HG02870 (cell line): ENCODE data around the gene TBC1D20.
"Not testable (repeated sequence)": the region's sequence is repeated elsewhere in the genome, so short reads cannot be mapped to it uniquely, and the experiment has no call there.

Experiments used
- ATAC-seq: cut with Tn5 transposase; IDR thresholded peaks from one replicate; pipeline ENCODE4 v1.9.1; 2021; ENCODE audit warnings: mild to moderate bottlenecking, moderate library complexity; ENCODE audit not compliant: unreplicated experiment

TBC1D20 gene

DNA sequence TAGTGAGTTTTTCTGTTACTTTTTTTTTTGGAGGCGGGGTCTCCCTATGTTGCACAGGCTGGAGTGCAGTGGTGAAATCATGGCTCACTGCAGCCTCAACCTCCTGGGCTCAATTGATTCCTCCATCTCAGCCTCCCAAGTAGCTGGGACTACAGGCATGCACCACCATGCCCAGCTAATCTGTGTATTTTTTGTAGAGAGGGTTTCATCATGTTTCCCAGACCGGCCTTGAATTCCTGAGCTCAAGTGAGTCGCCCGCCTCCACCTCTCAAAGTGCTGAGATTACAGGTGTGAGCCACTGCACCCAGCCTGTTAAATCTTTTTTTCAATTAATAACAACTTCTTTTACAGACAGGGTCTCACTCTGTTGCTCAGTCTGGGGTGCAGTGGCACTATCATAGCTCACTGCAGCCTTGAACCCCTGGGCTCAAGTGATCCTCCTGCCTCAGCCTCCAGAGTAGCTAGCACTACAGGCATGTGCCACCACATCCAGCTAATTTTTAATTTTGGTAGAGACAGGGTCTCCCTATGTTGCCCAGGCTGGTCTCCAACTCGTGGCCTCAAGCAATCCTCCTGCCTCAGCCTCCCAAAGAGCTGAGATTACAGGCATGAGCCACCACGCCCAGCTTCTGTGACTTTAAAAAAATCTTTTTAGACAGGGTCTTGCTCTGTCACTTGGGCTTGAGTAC, 14.4 kb upstream of the TBC1D20 start:
- ATAC-seq = not testable (repeated sequence)

DNA sequence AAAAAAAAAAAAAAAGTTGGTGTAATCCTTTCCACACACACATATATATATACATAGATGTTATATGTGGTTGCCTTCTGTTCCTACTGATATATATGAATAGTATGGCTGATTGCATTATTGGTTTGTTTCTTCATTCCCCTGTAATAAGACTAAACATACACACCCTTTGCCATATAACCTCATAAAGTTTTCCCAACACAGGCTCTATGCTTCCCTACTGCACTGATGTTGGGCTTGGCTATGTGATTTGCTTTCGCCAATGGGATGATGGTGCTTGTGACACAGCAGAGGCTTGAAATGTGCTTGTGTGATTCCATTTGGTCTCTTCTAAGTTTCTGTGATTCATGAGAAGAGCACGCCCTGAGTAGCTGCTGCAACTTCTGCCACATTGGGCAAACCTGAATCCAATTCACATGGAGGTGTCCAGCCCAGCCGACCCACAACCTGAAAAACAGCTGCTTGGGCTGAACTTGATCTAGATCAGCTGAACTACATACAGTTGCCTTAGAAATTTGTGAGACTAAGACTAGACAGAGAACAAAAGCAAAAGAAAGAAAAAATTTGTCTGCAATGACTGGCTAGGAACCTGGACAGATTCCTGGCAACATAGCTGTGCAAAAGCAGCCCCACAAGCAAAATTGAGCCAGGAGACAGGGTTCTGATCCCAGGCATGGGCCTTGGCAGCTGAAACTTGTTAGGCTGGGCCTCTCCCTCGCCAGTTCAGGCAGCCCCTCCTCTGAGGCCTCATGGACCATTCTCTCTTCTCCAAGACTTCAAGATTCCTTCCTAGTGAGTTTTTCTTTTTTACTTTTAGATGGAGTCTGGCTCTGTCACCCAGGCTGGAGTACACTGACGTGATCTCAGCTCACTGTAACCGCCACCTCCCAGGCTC, 13.4 kb upstream of the TBC1D20 start:
- ATAC-seq = no peak

DNA sequence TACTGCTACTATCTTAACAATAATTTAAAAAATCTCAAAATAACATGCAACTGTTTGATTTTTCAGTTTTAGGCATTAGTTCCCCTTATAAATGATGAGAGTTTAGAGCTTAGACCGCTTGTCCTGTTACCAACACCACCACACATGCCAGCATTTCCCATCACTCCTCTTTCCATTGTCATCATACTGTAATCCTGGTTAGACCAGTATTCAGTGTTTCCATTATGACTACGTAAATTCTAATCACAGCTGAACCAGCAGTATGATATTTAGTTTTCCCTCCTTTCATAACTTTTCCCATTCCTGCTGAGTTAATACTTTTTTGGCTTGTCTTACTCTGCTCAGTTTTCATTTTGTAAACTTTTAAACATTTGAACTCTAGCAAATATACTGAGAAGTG, 12.2 kb upstream of the TBC1D20 start:
- ATAC-seq = no peak

DNA sequence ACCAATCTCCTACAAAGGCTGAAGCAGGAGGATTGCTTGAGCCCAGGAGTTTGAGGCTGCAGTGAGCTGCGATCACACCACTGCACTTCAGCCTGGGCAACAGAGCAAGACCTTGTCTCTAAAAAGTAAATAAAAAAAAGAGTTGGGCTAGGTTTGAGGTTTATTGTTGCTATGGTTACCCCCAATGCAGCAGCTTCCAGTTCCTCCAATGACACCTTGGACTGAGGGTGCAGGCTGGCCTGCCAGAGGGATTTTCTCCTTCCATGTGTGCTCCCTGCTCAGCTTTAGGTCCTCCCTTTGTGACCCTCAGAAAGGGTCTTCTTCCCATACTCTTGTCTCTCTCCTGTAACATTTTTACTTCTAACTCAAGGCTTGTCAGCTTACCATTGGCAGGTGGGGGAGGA, 10.6 kb upstream of the TBC1D20 start:
- no peak for ATAC-seq

DNA sequence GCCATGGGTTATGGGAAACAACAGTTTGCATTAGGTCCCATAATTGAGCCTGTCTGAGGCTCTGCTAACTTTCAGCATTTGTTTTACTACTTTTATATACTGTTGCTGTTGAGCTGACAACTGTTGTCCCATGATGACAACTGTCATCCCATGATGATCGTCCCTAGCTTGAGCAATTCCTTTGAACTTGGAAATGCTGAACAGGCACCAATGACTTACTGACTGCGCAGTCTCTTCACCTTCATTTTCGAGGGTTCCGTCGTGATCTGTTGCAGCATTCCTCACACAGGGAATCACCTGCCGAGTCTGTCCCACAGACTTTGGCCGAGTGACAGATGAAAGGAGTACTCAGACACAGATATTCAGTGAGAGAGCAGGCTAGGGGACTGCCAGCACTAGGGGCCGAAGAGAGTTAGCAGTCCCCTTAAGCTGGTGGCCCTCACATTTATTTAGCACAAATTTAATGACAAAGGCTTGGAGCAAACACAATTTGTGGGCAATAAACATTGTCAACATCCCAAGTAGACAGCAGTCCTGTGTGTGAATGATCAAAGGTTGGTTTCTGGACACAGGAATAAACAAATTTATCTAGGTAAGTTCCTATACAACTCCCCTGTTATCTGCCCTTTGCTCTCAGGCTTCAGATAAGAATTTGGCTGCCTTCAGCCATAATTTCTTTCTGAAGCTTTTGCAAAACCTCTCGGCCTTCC, 10.0 kb upstream of the TBC1D20 start:
- ATAC-seq = no peak

DNA sequence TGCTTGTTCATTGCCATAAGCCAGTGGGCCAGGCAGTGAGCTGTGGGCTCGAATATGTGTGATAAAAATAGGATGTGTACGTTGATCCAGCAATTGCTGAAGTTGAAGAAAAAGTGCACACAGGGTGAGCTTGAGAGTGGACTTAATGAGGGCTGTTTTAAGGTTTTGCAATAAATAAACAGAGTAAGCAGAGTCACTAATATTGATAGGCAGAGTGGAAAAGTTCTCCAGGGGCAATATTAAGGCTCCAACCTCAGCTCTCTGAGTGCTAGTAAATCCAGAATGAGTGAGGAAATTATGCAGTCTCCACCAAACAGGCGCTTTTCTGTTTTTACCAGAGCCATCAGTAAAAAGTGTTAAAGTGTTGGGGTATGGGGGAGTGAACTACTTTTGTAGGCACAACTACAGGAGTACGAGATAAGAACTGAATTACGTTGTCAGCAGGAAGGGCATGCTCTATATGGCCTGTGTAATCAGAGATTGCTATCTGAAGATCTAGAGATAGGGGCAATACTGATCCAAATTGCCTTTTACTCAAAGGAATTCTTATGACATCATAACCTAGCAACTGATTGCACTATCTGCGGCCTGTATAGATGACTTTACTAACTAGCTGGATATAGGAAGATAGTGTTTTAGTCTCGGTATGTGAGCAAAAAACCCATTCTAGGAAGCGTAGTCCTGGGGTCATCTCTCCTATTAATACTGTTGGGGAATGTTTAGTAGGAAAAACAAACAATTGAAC, 7.6 kb upstream of the TBC1D20 start:
- ATAC-seq = no peak

DNA sequence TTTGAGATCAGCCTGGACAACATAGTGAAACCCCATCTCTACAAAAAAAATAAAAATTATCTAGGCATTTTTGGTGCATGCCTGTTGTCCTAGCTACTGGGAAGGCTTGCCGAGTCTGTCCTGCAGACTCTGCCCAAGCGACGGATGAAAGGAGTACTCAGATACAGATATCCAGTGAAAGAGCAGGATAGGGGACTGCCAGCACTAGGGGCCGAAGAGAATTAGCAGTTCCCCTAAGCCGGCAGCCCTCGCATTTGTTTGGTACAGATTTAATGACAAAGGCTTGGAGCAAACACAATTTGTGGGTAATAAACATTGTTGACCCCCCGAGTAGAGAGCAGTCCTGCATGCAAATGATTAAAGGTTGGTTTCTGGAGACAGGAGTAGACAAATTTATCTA, 5.4 kb upstream of the TBC1D20 start:
- ATAC-seq = no peak

DNA sequence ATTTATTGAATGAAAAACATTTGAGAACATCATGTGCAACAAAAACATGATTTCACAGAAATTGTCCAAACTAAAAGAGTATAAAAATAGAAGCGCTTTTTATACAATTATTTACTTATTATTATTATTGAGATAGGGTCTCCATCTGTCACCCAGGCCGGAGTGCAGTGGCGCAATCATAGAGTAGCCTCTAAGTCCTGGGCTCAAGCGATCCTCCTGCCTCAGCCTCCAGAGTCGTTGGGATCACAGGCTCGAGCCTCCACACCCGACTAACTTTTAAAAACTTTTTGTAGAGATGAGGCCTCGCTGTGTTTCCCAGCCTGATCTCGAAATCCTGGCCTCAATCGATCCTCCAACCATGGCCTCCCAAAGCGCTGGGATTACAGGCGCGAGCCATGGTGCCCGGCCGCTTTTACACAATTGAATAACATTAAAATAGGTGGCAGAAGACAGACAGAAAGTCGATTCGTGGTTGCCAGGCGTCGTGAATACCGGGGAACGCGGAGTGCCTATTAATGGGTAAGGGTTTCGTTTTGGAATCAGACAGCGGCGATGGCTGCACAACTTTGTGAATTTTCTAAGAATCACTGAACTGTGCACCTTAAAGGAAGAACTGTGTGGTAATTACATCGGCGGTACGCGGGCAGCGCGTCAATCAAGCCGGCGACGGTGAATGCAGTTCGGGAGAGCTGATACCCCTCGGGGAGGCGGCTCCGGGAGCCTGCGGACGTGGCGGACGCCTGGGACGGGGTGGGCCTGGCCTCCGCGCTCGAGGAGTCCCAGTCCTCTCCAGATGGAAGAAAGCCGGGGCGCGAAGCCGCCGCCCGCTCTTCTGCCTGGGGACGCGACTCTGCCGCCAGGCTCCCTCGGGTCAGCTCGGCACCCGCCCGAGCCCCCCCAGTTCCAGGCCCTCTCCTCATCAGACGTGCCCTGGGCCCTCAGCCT, 807 bp downstream of the TBC1D20 start:
- peak; percentile 35 for ATAC-seq

DNA sequence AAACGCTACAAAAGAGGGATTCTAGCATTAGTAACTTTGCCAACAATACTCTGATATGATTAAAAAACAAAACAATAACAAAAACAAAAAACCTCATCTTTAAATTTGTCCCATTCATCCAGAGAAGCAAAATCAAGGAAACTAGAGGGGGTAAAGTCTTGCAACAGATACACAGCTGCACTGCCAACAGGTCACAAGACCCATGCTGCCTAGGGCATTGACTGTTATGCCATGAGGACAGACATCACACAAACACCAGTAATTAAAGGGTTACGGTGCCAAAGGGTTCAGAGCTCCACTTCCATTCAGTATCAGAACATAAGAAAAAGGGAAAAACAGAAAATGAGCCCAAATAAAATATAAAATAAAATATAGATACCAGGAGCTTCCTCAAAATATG, 1.6 kb downstream of the TBC1D20 start:
- ATAC-seq = no peak

DNA sequence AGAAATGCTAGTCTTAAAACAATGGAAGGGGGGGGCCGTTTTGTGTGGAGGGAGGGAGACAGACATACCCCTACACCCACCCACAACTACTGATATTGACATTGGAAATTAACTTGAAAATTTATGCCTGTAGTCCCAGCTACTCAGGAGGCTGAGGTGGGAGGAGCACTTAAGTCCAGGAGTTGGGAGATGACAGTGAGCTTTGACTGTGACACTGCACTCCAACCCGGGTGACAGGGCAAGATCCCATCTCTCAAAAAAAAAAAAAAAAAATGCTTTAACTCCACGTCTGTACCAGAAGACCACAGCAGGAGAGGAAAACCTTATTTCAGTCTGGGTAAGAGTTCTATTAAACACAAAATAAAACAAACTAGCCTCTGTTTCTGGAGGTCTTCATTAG, 2.2 kb downstream of the TBC1D20 start:
- no peak for ATAC-seq

DNA sequence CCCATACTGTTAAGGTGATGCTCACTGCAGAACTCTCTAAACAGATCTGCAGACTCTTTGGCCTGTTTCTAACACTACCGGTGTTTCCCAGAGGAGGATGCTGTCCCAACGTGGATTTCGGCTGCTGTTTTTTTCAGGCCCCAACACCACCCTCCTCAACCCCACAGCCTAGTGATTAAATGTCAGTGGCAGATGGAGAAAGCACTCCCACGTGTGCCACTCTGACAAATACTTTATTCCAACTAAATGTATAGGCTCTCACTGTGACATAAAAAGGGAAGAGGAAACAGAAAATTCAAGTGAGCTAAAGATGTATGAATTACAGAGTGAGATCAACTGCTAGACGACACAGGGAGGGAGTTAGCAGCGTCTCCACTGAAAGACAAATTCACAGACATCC, 3.6 kb downstream of the TBC1D20 start:
- no peak for ATAC-seq

DNA sequence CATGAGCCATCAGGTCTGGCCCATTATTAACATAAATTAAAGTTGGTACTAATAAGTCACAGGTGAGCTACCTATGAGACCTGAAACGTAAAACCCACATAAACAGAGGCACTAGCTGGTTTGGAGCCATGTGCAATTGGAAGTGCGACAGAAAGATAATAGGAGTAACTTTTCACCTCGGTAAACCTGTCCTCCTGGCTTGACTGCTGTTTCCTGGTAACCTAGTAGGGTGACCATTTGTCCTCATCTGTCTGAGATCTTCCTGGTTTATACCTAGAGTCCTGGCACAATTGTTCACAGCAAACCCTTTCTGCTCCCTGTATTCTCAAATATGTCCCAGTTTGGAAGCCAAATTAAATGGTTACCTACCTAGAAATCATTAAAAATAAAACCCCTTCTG, 7.4 kb downstream of the TBC1D20 start:
- ATAC-seq = no peak

DNA sequence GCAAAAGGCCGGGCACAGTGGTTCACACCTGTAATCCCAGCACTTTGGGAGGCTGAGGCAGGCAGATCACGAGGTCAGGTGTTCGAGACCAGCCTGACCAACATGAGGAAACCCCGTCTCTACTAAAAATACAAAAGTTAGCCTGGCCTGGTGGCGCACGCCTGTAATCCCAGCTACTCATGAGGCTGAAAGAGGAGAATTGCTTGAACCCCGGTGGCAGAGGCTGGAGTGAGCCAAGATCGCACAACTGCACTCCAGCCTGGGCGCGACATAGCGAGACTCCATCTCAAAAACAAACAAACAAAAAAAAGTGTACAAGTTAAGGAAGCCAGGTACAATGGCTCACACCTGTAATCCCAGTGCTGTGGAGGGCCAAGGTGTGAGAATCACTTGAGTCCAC, 10.3 kb downstream of the TBC1D20 start:
- not testable (repeated sequence) for ATAC-seq

DNA sequence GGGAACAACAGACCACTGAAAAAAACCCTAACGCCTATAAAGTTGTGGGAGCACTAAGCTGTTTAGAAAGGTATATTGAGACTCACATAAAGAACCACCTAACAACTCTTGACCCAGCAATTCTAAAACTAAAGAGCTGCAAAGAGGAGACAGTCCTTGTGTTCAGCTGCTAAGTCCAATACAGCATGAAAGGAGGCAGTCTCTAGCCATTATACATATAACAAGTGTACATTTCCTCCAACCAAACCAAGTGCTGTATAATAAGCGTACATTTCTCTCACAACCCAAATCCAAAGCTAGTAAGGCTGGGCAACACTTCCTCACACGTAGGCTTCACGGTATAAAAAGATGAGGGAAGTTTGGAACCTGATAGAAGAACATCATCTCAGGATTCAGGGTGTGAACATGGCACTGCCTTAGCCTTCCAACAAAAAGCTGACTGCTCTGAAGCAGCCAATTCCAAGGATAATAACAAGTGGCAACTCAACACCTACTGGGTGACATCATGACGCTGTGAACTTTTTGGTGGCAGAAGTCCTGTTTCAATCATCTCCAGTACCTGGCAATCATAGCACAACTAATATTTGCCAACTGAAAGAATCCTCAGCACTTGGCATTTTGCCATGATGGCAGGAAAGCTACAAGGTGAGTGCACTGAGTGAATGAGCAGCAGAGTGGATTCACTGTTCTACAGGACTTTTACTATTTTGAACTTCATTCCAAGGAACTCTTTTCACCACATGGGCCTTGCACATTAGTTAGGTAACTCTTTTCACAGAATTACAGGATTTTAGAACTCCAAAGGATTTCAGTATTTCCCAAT, 16.6 kb downstream of the TBC1D20 start:
- no peak for ATAC-seq

DNA sequence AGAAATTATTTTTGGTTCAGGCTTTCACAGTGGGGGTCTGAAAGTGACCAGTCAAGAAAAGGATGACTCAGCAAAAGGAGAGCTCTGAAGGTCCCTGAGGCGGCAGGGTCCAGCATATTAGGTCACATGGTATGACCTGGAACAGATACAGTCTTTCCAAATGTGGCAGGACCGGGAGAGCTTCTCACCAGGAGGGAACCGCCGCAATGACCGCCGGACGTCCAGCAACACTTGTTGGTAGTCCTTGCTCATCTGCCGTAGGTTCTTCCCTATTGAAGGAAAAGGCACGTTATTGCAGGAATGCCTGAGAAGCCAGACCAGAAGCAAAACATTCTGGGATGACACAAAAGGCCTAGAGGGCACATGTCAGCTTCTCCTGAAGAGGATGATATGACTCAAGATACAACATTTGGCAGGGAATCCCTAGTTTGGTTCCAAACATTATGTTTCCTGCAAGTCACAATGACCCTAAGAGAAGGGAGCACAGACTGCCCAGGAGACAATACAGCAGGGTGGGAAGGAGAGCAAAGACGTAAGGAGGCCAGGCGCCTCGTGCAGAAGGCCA, 17.4 kb downstream of the TBC1D20 start:
- ATAC-seq = no peak

DNA sequence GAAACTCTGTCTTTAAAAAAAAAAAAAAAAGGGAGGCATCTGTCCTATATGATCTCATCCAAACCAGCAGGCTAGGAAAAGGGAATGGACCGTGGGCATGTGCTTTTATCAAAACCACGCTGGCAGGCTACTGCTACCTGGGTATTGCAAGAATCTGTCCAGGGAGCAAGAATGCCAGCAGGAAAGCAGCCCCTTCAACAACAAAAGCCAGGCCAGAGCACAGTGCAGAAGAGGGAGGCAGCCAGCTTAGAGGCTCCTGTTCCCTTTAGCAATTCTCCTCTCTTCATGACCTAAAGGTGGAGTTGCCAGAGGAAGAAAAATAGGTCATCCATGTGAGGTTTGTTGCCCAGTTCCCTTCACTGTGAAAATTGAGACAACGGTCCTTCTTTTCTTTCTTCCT, 18.2 kb downstream of the TBC1D20 start:
- no peak for ATAC-seq

DNA sequence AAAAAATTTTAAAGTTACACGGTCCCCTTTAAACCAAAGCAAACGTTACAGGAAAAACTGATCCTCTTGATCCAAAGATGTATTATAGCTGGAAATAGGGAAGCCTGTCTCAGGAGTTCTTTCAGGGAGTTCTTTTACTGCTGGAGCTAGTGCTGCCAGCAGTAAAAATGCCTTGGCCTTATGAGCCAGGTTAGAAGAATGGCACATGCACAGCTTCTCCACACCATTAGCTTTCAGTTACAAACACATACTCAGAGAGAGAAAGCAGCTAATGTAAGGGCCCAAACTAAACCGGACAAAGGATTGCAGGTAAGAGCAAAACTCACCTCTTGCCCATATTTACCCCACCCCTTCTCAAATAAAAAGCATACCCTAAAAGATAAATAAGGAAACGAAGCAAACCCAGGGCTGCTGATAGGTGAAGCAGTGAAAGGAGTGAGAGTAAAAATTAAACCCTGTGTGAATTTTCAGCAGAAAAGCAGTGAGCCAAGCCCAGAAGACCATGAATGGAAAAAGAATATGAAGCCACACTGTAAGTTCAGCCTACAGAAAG, 19.0 kb downstream of the TBC1D20 start:
- ATAC-seq = no peak

DNA sequence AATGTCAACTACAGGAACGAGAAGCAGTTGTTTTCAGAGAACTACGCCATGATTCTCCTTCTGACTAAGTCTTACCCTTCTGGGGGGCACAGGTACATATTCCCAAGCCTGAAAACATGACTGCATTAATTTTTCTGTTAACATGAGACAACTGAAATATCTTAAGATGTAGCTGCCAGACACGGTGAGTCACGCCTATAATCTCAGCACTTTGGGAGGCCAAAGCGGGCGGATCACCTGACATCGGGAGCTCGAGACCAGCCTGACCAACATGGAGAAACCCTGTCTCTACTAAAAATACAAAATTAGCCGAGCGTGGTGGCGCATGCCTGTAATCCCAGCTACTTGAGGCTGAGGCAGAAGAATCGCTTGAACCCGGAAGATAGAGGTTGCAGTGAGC, 21.7 kb downstream of the TBC1D20 start:
- ATAC-seq = no peak
